Keratinocyte (primary cell): ENCODE measurements around the gene TMEM138. TPM values are rescaled to one million over a fixed set of nuclear protein-coding genes. Genes with fewer than 3 reads are reported as not detected.

Experiments used
- DNase-seq: peaks from one replicate; pipeline ENCODE4 v3.0.0-alpha.2; 2011; ENCODE audit warnings: low read depth, missing footprints, low spot score
- FAIRE-seq: peaks from 2 replicates; lab custom pipeline; 2011; peaks lifted over from hg19 to GRCh38; lab: Jason Lieb, UNC
- H2AFZ ChIP-seq: 2 replicates; pipeline ENCODE4 v1.6.0; 2012; ENCODE audit warnings: low read length, control low read depth, inconsistent platforms; ENCODE audit not compliant: control insufficient read depth
- H3K27ac ChIP-seq: 2 replicates; pipeline ENCODE4 v1.5.1; 2011; ENCODE audit warnings: low read length; ENCODE audit not compliant: control insufficient read depth, insufficient read depth
- H3K27me3 ChIP-seq: 3 replicates; pipeline ENCODE4 v1.6.0; 2011; ENCODE audit warnings: low read length; ENCODE audit not compliant: control insufficient read depth, insufficient read depth; ENCODE audit errors: extremely low read depth
- H3K36me3 ChIP-seq, 2 experiments: 2 replicates in 1 of 2; 3 replicates in 1 of 2; pipeline ENCODE4 v1.5.1; 2011; ENCODE audit warnings: low read length in 2 of 2, mild to moderate bottlenecking in 1 of 2; ENCODE audit not compliant: control insufficient read depth in 2 of 2, insufficient read depth in 2 of 2; ENCODE audit errors: extremely low read depth in 1 of 2
- H3K4me1 ChIP-seq: 3 replicates; pipeline ENCODE4 v1.5.1; 2011; ENCODE audit warnings: low read length; ENCODE audit not compliant: control insufficient read depth, insufficient read depth; ENCODE audit errors: extremely low read depth
- H3K4me2 ChIP-seq: 3 replicates; pipeline ENCODE4 v1.6.0; 2011; ENCODE audit warnings: low read depth, low read length; ENCODE audit not compliant: control insufficient read depth, insufficient read depth; ENCODE audit errors: extremely low read depth
- H3K4me3 ChIP-seq, 3 experiments: fragments of 200-600 bp in 1 of 3; sonication (generic) in 1 of 3; 2 replicates in 2 of 3; 3 replicates in 1 of 3; pipeline ENCODE4 v1.5.1; 2011 to 2016; ENCODE audit warnings: low read length in 3 of 3, mild to moderate bottlenecking in 3 of 3, control low read depth in 2 of 3, inconsistent platforms in 1 of 3, low read depth in 1 of 3, mixed read lengths in 1 of 3, mixed run types in 1 of 3, moderate library complexity in 1 of 3; ENCODE audit not compliant: control insufficient read depth in 2 of 3, insufficient read depth in 2 of 3; ENCODE audit errors: extremely low read depth in 1 of 3
- H3K79me2 ChIP-seq: 2 replicates; pipeline ENCODE4 v1.6.0; 2012; ENCODE audit warnings: low read length; ENCODE audit not compliant: control insufficient read depth, insufficient read depth
- H3K9ac ChIP-seq: 3 replicates; pipeline ENCODE4 v1.6.0; 2011; ENCODE audit warnings: low read length; ENCODE audit not compliant: control insufficient read depth, insufficient read depth; ENCODE audit errors: extremely low read depth
- H3K9me1 ChIP-seq: 3 replicates; pipeline ENCODE4 v1.6.0; 2011; ENCODE audit warnings: low read length; ENCODE audit not compliant: control insufficient read depth, insufficient read depth; ENCODE audit errors: extremely low read depth
- H3K9me3 ChIP-seq: 2 replicates; pipeline ENCODE4 v1.5.1; 2012; ENCODE audit warnings: low read depth, low read length; ENCODE audit not compliant: control insufficient read depth
- H4K20me1 ChIP-seq: 3 replicates; pipeline ENCODE4 v1.6.0; 2011; ENCODE audit warnings: low read length; ENCODE audit not compliant: control insufficient read depth, insufficient read depth; ENCODE audit errors: extremely low read depth
- EZH2 ChIP-seq: IDR thresholded peaks from one replicate; pipeline ENCODE4 v1.6.1; 2012; ENCODE audit warnings: inconsistent platforms, mild to moderate bottlenecking, low read length, moderate library complexity
- dilution Hi-C: fragments of 300-500 bp; cut with MboI; formaldehyde crosslinking; loops from one replicate; pipeline ENCODE4 v1.7.0; 2020; ENCODE audit warnings: low sequenced_read_pairs; ENCODE audit not compliant: extremely low pct_ligation_motif_present
- polyA plus RNA-seq, 5 experiments: library from polyadenylated mRNA; depleted of rRNA in 3 of 5; stranded (reverse) in 3 of 5; stranded (forward) in 1 of 5; unstranded in 1 of 5; fragments of >200 nt; gene quantifications; 1 replicate in 1 of 5; 2 replicates in 3 of 5; 3 replicates in 1 of 5; pipeline versions ENCODE4 v1.2.1 to v1.2.3, GENCODE V29; 2011 to 2012; ENCODE audit warnings: missing spikeins in 2 of 5, low read depth in 1 of 5, low replicate concordance in 1 of 5
- TF ChIP-seq, protein P1 (sequence below), 3 experiments: IDR thresholded peaks in 1 of 3; conservative IDR thresholded peaks in 1 of 3; optimal IDR thresholded peaks in 1 of 3; 2 replicates in 2 of 3; 3 replicates in 1 of 3; pipeline versions ENCODE3 to v1.5.1; 2011; ENCODE audit warnings: low read length in 3 of 3, mild to moderate bottlenecking in 3 of 3, moderate library complexity in 2 of 3, control low read depth in 1 of 3, inconsistent platforms in 1 of 3; ENCODE audit not compliant: insufficient read depth in 2 of 3; ENCODE audit errors: extremely low read depth in 1 of 3

TMEM138 gene
- polyA plus RNA-seq, 1 donor (not counting 4 experiments of a cell fraction or from before 2014, with no cell fraction given): 85.4 TPM

DNA sequence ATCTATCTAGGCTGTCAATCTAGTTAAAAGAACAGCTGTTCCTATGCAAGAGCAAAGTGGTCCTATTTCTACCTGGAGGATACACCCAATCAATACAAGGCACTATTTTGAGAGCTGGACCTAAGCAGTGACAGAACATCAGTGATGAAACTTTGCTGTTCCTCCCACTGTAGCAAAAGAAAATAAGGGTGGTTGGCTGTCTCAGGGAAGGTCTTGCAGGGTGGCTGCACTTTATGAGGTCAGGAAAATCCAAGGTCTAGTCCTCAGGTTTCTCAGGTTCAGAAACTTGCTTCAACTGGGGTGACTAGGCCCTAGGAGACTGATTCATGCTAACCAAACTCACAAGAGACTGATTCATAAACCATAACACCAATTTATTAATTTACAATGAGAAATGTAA is 56.0 kb downstream of the TMEM138 start:
- H3K4me3 ChIP-seq: no peak overlapping the region
- dilution Hi-C loops: no loop called here
- no peak for FAIRE-seq
- no peaks in the 10 kb centered on the region for H3K4me1 ChIP-seq
- peak overlapping the region; percentile 10 for H3K27ac ChIP-seq
- no peak overlapping the region for H3K9ac ChIP-seq
- H4K20me1 ChIP-seq: peaks cover 6% of the 10 kb centered on the region
- H2AFZ ChIP-seq: no peak overlapping the region
- no peak overlapping the region for H3K4me2 ChIP-seq
- DNase-seq: no peak
- H3K36me3 ChIP-seq: peaks cover 40 to 70% of the 10 kb centered on the region in 2 experiments
- no peaks in the 10 kb centered on the region for H3K27me3 ChIP-seq
- TF ChIP-seq, protein P1, sequence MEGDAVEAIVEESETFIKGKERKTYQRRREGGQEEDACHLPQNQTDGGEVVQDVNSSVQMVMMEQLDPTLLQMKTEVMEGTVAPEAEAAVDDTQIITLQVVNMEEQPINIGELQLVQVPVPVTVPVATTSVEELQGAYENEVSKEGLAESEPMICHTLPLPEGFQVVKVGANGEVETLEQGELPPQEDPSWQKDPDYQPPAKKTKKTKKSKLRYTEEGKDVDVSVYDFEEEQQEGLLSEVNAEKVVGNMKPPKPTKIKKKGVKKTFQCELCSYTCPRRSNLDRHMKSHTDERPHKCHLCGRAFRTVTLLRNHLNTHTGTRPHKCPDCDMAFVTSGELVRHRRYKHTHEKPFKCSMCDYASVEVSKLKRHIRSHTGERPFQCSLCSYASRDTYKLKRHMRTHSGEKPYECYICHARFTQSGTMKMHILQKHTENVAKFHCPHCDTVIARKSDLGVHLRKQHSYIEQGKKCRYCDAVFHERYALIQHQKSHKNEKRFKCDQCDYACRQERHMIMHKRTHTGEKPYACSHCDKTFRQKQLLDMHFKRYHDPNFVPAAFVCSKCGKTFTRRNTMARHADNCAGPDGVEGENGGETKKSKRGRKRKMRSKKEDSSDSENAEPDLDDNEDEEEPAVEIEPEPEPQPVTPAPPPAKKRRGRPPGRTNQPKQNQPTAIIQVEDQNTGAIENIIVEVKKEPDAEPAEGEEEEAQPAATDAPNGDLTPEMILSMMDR (optimal IDR thresholded peaks at IDR 0.05 in 1 of 3, IDR thresholded peaks at IDR 0.05 in 1 of 3, conservative IDR thresholded peaks at IDR 0.05 in 1 of 3; ENCODE audit: extremely low read depth in 1 of 3, insufficient read depth in 2 of 3, low read length in 3 of 3): no peak
- no peak for TF ChIP-seq EZH2
- H3K9me1 ChIP-seq: no peaks in the 10 kb centered on the region
- H3K79me2 ChIP-seq: peaks cover 28% of the 10 kb centered on the region
- H3K9me3 ChIP-seq: no peaks in the 10 kb centered on the region

Other genes with a start within 250 kb of the TMEM138 start
- gene VPS37C, start 200.9 kb upstream of the TMEM138 start, polyA plus RNA-seq: 5.7 to 9.5 TPM (median 8.0 TPM) in 3 replicates
- not detected in 3 replicates for gene PGA3, start 158.9 kb upstream of the TMEM138 start, polyA plus RNA-seq
- not detected in 3 replicates for gene PGA4, start 140.0 kb upstream of the TMEM138 start, polyA plus RNA-seq
- gene PGA5, start 121.2 kb upstream of the TMEM138 start, polyA plus RNA-seq: not detected in 3 replicates
- 0.14 to 0.82 TPM (median 0.30 TPM) in 3 replicates for gene VWCE, start 67.1 kb upstream of the TMEM138 start, polyA plus RNA-seq
- 187 to 236 TPM (median 212 TPM) in 3 replicates for gene DDB1, start 29.3 kb upstream of the TMEM138 start, polyA plus RNA-seq
- gene TKFC, start 29.1 kb upstream of the TMEM138 start, polyA plus RNA-seq: 15.4 to 23.1 TPM (median 18.3 TPM) in 3 replicates
- 42.3 to 124 TPM (median 62.3 TPM) in 3 replicates for gene CYB561A3, start 492 bp upstream of the TMEM138 start, polyA plus RNA-seq
- 14.4 to 22.4 TPM (median 17.2 TPM) in 3 replicates for gene TMEM216, start 30.2 kb downstream of the TMEM138 start, polyA plus RNA-seq
- 24.6 to 60.6 TPM (median 34.5 TPM) in 3 replicates for gene CPSF7, start 67.6 kb downstream of the TMEM138 start, polyA plus RNA-seq
- 55.1 to 71.3 TPM (median 56.4 TPM) in 3 replicates for gene SDHAF2, start 67.8 kb downstream of the TMEM138 start, polyA plus RNA-seq
- not detected in 3 replicates for gene LRRC10B, start 146.4 kb downstream of the TMEM138 start, polyA plus RNA-seq
- gene SYT7, start 218.7 kb downstream of the TMEM138 start, polyA plus RNA-seq: 2.0 to 4.4 TPM (median 2.6 TPM) in 3 replicates